ENCODE results near the gene C22orf23.

Gene C22orf23

DNA sequence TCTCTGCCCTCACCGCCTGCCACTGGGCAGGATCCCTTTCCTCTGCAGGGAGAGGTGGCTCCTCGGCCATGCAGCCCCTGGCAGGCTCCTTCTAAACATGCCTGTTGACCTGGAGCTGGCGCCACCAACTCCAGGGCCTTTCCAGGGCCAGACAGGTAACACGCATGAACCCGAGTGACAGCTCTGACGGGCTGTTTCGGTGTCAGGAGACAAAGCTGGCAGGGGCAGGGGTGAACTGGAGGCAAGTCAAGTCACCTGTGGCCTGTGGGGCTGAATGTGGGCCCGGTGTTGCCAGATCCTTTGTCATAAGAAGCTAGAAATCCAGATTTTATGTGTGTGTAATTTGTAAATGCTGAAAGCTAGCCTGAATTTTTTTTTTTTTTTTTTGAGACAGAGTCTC, 11.3 kb downstream of the C22orf23 start:
- Histone ChIP-seq H3K4me3 (replicated peaks; ENCODE audit: low read depth, low read length) (no peak overlapping the region), H3K27me3 (replicated peaks; ENCODE audit: control insufficient read depth, insufficient read depth, low read length) (no peaks in the 10 kb centered on the region), H3K36me3 (ENCODE audit: control insufficient read depth, insufficient read depth, low read length) (peaks cover 13% of the 10 kb centered on the region)
- TF ChIP-seq, protein P1, sequence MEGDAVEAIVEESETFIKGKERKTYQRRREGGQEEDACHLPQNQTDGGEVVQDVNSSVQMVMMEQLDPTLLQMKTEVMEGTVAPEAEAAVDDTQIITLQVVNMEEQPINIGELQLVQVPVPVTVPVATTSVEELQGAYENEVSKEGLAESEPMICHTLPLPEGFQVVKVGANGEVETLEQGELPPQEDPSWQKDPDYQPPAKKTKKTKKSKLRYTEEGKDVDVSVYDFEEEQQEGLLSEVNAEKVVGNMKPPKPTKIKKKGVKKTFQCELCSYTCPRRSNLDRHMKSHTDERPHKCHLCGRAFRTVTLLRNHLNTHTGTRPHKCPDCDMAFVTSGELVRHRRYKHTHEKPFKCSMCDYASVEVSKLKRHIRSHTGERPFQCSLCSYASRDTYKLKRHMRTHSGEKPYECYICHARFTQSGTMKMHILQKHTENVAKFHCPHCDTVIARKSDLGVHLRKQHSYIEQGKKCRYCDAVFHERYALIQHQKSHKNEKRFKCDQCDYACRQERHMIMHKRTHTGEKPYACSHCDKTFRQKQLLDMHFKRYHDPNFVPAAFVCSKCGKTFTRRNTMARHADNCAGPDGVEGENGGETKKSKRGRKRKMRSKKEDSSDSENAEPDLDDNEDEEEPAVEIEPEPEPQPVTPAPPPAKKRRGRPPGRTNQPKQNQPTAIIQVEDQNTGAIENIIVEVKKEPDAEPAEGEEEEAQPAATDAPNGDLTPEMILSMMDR (IDR thresholded peaks at IDR 0.05; ENCODE audit: insufficient read depth, low read length, poor library complexity, severe bottlenecking): no peak
- no peak for DNase-seq (ENCODE audit: extremely low read depth, insufficient read length)

DNA sequence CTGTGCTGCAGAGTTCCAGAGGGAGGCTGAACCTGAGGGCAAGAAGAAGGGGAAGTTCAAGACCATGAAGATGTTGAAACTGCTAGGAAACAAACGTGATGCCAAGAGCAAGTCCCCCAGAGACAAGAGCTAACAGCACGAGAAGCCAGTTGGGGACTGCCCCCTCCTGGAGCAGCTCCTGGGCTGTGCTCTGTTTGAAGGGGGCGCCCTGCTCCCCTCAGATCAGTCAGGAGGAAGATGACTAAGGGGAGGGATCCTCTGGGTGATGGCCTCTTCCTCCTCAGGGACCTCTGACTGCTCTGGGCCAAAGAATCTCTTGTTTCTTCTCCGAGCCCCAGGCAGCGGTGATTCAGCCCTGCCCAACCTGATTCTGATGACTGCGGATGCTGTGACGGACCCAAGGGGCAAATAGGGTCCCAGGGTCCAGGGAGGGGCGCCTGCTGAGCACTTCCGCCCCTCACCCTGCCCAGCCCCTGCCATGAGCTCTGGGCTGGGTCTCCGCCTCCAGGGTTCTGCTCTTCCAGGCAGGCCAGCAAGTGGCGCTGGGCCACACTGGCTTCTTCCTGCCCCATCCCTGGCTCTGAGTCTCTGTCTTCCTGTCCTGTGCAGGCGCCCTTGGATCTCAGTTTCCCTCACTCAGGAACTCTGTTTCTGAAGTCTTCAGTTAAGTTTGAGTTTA, 12.6 kb downstream of the C22orf23 start:
- H3K4me3 ChIP-seq (replicated peaks; ENCODE audit: low read depth, low read length): no peak overlapping the region
- DNase-seq (ENCODE audit: extremely low read depth, insufficient read length): no peak
- H3K27me3 ChIP-seq (replicated peaks; ENCODE audit: control insufficient read depth, insufficient read depth, low read length): no peaks in the 10 kb centered on the region
- TF ChIP-seq, protein P1 (IDR thresholded peaks at IDR 0.05; ENCODE audit: insufficient read depth, low read length, poor library complexity, severe bottlenecking): no peak
- peaks cover 15% of the 10 kb centered on the region for H3K36me3 ChIP-seq (ENCODE audit: control insufficient read depth, insufficient read depth, low read length)

DNA sequence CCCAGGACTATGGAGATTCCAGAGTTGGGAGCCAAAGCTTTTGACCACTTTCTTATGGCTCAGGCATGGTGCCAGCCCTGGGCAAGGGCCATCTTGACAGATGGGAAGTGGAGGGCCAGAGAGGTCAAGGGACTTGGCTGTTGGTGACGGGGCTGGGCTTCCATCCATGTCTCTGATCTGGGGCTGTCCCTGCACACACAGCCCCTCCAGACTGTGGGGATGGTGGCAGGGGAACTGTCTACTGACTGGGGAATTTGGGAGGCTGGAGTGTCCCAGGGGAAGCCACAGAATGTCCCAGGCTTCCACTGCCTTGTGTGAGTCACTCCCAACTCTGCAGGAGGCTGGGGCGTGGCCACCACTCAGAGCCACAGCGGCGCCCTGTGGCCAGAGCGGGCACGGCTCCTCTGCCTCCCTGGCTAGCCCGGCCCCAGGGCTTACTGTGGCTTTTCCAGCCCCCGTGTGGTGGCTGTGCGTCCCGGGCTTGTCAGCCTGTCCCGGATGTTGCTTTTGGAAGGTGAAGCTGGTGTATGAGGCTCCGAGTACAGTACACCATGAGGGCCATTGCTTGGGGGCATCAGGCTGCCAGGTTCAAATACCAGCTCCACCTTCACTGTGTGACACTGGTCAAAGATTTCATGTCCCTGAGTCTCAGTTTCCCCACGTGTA, 19.6 kb downstream of the C22orf23 start:
- Histone ChIP-seq H3K4me3 (replicated peaks; ENCODE audit: low read depth, low read length) (no peak overlapping the region), H3K36me3 (ENCODE audit: control insufficient read depth, insufficient read depth, low read length) (peaks cover 17% of the 10 kb centered on the region), H3K27me3 (replicated peaks; ENCODE audit: control insufficient read depth, insufficient read depth, low read length) (no peaks in the 10 kb centered on the region)
- TF ChIP-seq, protein P1 (IDR thresholded peaks at IDR 0.05; ENCODE audit: insufficient read depth, low read length, poor library complexity, severe bottlenecking): peak; percentile 100
- DNase-seq (ENCODE audit: extremely low read depth, insufficient read length): peak; percentile 83

DNA sequence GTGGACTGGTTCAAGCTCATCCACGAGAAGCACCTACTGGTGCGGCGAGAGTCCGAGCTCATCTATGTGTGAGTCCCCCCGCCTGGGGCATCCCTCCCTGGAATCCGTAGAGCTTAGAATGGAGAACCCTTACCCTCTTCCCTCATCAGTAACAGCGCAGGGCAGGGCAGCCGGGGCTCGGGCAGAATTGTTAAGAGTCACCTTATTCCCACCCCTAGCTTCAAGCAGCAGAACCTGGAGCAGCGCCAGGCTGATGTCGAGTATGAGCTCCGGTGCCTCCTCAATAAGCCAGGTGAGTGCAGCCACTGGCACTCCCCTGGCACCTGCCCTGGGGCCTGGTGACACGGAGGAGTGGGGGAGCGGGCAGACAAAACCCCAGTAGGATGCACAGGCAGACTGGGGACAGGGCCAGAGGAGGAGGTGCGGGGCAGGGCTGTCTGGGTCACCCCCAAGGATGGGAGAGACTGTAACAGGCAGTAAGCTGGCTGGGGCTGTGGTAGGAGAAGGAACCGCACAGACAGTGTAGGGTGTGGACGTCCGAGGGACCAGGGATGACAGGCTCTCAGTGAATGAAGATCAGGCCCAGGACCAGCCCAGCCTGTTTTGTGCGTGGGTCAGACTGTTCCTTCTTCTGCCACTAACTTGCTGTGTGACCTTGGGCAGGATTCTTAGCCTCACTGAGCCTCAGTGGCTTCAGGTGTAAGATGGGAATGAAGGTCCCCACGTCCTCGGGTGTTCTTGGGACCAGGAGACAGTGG, 20.4 kb downstream of the C22orf23 start:
- no peak for DNase-seq (ENCODE audit: extremely low read depth, insufficient read length)
- H3K36me3 ChIP-seq (ENCODE audit: control insufficient read depth, insufficient read depth, low read length): peaks cover 16% of the 10 kb centered on the region
- H3K27me3 ChIP-seq (replicated peaks; ENCODE audit: control insufficient read depth, insufficient read depth, low read length): no peaks in the 10 kb centered on the region
- no peak overlapping the region for H3K4me3 ChIP-seq (replicated peaks; ENCODE audit: low read depth, low read length)
- TF ChIP-seq, protein P1 (IDR thresholded peaks at IDR 0.05; ENCODE audit: insufficient read depth, low read length, poor library complexity, severe bottlenecking): no peak

DNA sequence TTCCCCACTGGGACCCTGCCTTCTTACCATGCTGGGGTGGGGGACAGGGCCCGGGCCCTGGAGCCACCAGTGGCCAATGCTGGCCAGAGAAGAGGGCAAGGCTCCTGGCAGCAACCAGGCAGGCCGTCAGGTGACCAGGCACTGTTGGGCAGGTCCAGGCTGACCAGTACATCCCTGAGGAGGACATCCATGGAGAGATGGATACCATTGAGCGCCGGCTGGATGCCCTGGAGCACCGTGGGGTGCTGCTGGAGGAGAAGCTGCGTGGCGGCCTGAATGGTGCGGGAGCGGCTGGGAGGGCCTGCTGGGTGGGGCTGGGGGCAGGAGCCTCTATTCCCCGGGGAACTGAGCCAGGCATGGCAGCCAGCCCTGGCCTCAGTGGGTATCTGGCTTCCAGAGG, 21.0 kb downstream of the C22orf23 start:
- no peak for DNase-seq (ENCODE audit: extremely low read depth, insufficient read length)
- TF ChIP-seq, protein P1 (IDR thresholded peaks at IDR 0.05; ENCODE audit: insufficient read depth, low read length, poor library complexity, severe bottlenecking): no peak
- Histone ChIP-seq H3K4me3 (replicated peaks; ENCODE audit: low read depth, low read length) (no peak overlapping the region), H3K27me3 (replicated peaks; ENCODE audit: control insufficient read depth, insufficient read depth, low read length) (no peaks in the 10 kb centered on the region), H3K36me3 (ENCODE audit: control insufficient read depth, insufficient read depth, low read length) (peaks cover 13% of the 10 kb centered on the region)
